ENCODE results near the gene CD1C.
"Not testable (repeated sequence)": the region's sequence is repeated elsewhere in the genome, so short reads cannot be mapped to it uniquely, and the experiment has no call there.

The CD1C gene

DNA sequence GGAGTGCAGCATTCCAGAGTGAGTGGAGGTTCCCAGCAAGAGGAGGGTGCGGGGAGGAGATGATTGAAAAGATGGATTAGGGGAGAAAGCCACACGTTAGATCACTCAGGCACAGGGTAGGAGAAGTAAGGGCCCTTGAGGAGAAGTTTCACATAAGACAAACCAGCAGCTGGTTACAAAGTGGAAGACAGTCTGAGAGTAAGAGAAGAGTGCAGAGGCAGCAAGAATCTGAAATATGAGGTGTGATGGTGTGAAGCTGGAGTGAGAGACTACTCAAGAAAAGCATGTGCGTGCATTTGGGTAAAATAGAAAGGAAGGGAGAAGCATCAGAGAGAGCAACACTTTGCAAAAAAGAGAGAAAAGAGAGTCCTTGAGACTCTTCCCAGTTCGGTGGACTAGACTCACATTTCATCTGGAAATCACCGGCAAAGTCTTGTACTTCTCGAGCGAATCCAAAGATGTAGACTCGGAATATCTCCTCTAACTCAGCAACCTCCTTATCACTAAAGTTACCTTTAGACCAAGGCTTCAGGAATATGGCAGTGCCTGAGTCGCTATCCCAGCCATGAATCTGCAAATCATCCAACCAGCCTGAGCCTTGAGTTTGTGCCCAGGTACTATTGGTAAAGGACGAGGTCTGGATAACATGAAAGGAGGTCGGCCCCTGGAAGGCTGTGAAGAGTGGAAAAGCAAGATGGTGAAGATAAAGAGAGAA lies 40.8 kb downstream of the CD1C start:
- TF ChIP-seq BHLHE40 (IDR thresholded peaks at IDR 0.05; ENCODE audit: borderline replicate concordance) (no peak), FOXK2 (IDR thresholded peaks at IDR 0.05) (no peak), ELF4 (IDR thresholded peaks at IDR 0.05) (no peak), SP1 (IDR thresholded peaks at IDR 0.05) (no peak), ZNF384 (IDR thresholded peaks at IDR 0.05) (no peak), LEF1 (IDR thresholded peaks at IDR 0.05; ENCODE audit: borderline replicate concordance) (no peak)
- CTCF ChIA-PET, result no interaction called here
- no peak for DNase-seq (ENCODE audit: extremely low spot score)
- POLR2A ChIA-PET, result no interaction called here

DNA sequence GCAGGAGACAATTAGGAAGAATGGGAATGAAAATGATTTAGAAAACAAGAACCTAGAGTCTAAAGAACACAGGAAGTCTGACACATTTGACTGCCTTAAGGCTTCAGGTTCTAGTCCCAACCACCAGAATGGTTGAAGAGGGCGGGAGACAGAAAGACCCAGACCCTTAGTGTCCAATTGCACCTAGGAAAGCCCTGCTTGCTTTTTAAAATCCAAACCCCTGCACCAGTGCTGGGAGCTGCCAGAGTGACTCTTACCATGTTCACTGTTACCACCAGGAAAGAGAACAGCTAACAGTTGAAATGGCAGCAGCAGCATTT lies 41.3 kb downstream of the CD1C start:
- TF ChIP-seq SUZ12 (IDR thresholded peaks at IDR 0.05) (no peak), FOXM1 (IDR thresholded peaks at IDR 0.05; ENCODE audit: borderline replicate concordance) (no peak), SP1 (IDR thresholded peaks at IDR 0.05) (no peak)
- TF ChIP-seq, protein P1, sequence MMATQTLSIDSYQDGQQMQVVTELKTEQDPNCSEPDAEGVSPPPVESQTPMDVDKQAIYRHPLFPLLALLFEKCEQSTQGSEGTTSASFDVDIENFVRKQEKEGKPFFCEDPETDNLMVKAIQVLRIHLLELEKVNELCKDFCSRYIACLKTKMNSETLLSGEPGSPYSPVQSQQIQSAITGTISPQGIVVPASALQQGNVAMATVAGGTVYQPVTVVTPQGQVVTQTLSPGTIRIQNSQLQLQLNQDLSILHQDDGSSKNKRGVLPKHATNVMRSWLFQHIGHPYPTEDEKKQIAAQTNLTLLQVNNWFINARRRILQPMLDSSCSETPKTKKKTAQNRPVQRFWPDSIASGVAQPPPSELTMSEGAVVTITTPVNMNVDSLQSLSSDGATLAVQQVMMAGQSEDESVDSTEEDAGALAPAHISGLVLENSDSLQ (IDR thresholded peaks at IDR 0.05), result no peak
- POLR2A ChIA-PET, result no interaction called here
- no peak for DNase-seq (ENCODE audit: extremely low spot score)
- CTCF ChIA-PET, result no interaction called here

DNA sequence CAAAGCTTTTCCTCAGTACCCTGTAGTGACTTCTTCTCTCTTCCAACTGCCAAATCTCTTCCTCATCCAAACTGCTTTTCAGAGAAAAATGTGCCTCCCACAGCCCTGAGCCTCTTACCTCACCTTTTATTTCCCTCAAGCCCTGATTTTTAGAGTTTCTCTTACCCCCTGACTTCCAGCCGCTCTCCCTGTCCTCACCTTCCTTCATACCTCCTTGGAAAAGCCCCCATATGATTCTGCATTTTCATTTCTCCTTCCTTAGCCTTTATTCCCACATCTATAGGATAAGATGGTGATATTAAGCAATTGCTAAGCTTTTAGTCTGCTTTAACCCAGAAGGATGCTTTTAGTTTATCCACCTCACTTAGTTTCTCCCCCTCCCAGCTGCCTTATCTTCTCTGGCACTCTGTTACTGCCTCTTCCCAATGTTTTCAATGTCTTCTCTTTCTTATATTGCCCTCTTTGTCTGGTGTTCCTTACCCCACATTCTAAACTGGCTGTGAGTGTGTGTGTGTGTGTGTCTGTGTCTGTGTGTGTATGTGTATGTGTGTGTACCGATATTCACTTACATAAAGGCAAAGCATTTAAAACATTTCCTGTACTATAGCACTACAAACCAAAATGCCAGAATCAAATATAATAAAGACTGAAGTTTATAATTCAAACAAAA lies 41.9 kb downstream of the CD1C start, which contains the start of gene CD1B:
Gene CD1B, minus strand, starts transcription at position 51 of the 670 bp plus-strand sequence. CDS start 108 bp downstream, outside the sequence.
- ChIA-PET CTCF (no interaction called here), POLR2A (no interaction called here)
- TF ChIP-seq FOXK2 (IDR thresholded peaks at IDR 0.05) (no peak), ZNF384 (IDR thresholded peaks at IDR 0.05) (no peak), BHLHE40 (IDR thresholded peaks at IDR 0.05; ENCODE audit: borderline replicate concordance) (no peak), L3MBTL2 (conservative IDR thresholded peaks at IDR 0.05) (no peak), SUZ12 (IDR thresholded peaks at IDR 0.05) (no peak), FOXM1 (IDR thresholded peaks at IDR 0.05; ENCODE audit: borderline replicate concordance) (no peak), TARDBP (IDR thresholded peaks at IDR 0.05) (no peak), ELF4 (IDR thresholded peaks at IDR 0.05) (no peak), CTBP1 (IDR thresholded peaks at IDR 0.05; ENCODE audit: borderline replicate concordance) (no peak), ARNT (IDR thresholded peaks at IDR 0.05) (no peak), FOXA1 (IDR thresholded peaks at IDR 0.05) (no peak), NFRKB (IDR thresholded peaks at IDR 0.05) (no peak), SP1 (IDR thresholded peaks at IDR 0.05) (no peak), HDGF (IDR thresholded peaks at IDR 0.05; ENCODE audit: borderline replicate concordance) (no peak), LEF1 (IDR thresholded peaks at IDR 0.05; ENCODE audit: borderline replicate concordance) (no peak)
- TF ChIP-seq, protein P1 (IDR thresholded peaks at IDR 0.05), result no peak
- no peak for DNase-seq (ENCODE audit: extremely low spot score)

DNA sequence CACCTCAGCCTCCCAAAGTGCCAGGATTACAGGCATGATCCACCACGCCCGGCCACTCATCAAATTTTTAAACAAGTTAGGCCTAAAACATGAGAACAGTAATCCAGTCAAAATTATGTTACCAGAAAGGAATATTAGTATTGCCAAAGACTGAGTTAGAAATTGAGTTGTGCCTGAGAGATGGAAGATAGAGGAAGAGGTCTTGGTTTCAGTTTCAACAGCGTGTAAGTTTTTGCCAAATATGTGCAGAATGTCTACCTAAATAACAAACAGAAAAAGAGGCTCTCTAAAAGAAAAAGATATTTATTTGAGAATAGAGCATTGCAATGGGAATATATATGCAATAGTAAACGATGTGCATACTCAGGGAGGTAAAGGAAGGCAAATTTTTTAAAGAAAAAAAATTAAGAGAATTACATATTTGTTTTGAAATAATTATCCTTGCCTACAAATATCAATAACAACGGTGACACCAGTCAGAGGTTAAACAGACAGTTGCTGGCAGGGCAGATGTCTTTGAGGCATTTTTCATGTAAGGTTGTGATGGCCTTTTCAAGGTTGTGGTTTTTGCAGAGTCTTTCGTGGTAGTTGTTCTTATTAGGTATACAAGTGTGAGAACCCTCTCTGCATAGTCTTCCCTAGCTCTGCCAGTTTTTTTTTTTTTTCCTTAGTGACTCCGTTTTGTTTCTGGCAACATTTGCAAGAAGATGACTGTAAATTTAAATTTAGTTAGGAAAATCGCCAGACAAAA lies 43.9 kb downstream of the CD1C start:
- no peak for DNase-seq (ENCODE audit: extremely low spot score)
- TF ChIP-seq L3MBTL2 (conservative IDR thresholded peaks at IDR 0.05) (no peak), ARNT (IDR thresholded peaks at IDR 0.05) (no peak), FOXA1 (IDR thresholded peaks at IDR 0.05) (no peak), BHLHE40 (IDR thresholded peaks at IDR 0.05; ENCODE audit: borderline replicate concordance) (no peak), FOXM1 (IDR thresholded peaks at IDR 0.05; ENCODE audit: borderline replicate concordance) (no peak), SUZ12 (IDR thresholded peaks at IDR 0.05) (no peak), LEF1 (IDR thresholded peaks at IDR 0.05; ENCODE audit: borderline replicate concordance) (no peak)
- ChIA-PET CTCF (interaction anchor here (0.6 kb wide), 1 partner anchor 49 kb away, joined by 5 read pairs; no protein-coding TSS in a partner anchor), POLR2A (no interaction called here)

DNA sequence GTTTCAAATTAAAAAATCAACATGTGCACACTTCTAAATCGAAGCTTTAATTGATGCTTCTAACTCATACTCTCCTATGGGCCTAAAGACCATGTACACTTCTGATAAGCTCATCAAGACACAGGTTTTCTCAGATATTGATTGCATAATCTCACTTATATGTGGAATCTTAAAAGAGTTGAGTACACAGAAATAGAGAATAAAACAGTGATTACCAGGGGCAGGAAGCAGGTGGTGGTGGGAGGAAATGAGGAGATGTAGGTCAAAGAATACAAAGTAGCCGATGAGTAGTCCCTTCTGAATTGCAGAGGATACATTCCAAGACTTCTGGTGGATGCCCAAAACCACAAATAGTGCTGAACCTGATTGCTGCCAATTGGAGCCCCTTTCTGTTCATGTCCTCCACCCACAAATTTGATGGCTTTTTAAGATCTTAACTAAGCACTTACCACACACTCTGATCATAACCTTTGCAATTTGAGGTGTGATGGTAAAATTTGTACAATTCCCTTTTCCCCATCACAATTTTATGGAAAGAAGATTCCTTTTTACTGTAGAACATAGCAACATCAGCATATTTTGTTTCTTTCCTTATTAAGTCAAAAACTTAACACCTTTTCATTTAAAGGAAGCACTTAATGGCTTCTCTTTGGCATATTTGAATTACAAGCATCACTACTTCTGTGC lies 44.9 kb downstream of the CD1C start:
- DNase-seq (ENCODE audit: extremely low spot score), result no peak
- ChIA-PET POLR2A (no interaction called here), CTCF (no interaction called here)
- no peak for TF ChIP-seq LEF1 (IDR thresholded peaks at IDR 0.05; ENCODE audit: borderline replicate concordance)
- no peak for TF ChIP-seq CTBP1 (IDR thresholded peaks at IDR 0.05; ENCODE audit: borderline replicate concordance)
- TF ChIP-seq ARNT (IDR thresholded peaks at IDR 0.05), result no peak

DNA sequence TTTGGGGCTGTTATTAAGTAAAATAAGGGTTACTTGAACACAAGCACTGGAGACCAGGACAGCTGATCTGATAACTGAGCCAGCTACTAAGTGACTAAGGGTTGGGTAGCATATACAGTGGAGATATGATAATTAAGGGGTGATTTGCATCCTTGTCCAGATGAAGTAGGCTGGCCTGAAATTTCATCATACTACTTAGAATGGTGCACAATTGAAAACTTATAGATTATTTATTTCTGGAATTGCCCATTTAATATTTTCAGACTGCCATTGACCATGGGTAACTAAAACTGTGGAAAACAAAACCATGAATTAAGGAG lies 45.5 kb downstream of the CD1C start:
- CTCF ChIA-PET, result no interaction called here
- TF ChIP-seq CTBP1 (IDR thresholded peaks at IDR 0.05; ENCODE audit: borderline replicate concordance), result no peak
- TF ChIP-seq, protein P1 (IDR thresholded peaks at IDR 0.05), result no peak
- no peak for TF ChIP-seq FOXK2 (IDR thresholded peaks at IDR 0.05)
- POLR2A ChIA-PET, result no interaction called here
- DNase-seq (ENCODE audit: extremely low spot score), result no peak

DNA sequence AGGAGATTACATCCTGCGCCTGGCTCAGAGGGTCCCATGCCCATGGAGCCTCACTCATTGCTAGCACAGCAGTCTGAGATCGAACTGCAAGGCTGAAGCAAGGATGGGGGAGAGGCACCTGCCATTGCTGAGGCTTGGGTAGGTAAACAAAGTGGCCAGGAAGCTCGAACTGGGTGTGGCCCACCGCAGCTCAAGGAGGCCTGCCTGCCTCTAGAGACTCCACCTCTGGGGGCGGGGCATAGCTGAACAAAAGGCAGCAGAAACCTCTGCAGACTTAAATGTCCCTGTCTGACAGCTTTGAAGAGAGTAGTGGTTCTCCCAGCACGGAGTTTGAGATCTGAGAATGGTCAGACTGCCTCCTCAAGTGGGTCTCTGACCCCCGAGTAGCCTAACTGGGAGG lies 46.7 kb downstream of the CD1C start:
- CTCF ChIA-PET; POLR2A ChIA-PET; DNase-seq (ENCODE audit: extremely low spot score): not testable (repeated sequence)

All from HEK293T (cell line).